Suprapubic skin (tissue), 4 donors: ENCODE results near the gene RASGRP3.

Source experiments
- EP300 ChIP-seq: sonication (generic); formaldehyde crosslinking; IDR thresholded peaks from one replicate; pipeline ENCODE4 v1.6.1; 2017; ENCODE audit warnings: antibody characterized with exemption
- POLR2A ChIP-seq, 2 donors: fragments of 450-650 bp; IDR thresholded peaks; one replicate each; pipeline ENCODE4 v1.6.1; 2017; ENCODE audit warnings: antibody characterized with exemption in 2 of 2, mild to moderate bottlenecking in 2 of 2, moderate library complexity in 2 of 2
- POLR2AphosphoS5 ChIP-seq, 3 donors: sonication (generic); formaldehyde crosslinking; IDR thresholded peaks; one replicate each; pipeline ENCODE4 v1.6.1; 2017; ENCODE audit warnings: antibody characterized with exemption in 3 of 3
- TF ChIP-seq, protein P1 (sequence below), 2 donors: fragments of 200-600 bp in 1 of 2; fragments of 450-650 bp in 1 of 2; sonication (generic) in 1 of 2; IDR thresholded peaks; one replicate each; pipeline ENCODE4 v1.5.1; 2016 to 2019; ENCODE audit warnings: antibody characterized with exemption in 2 of 2, mild to moderate bottlenecking in 1 of 2, moderate library complexity in 1 of 2

DNA sequence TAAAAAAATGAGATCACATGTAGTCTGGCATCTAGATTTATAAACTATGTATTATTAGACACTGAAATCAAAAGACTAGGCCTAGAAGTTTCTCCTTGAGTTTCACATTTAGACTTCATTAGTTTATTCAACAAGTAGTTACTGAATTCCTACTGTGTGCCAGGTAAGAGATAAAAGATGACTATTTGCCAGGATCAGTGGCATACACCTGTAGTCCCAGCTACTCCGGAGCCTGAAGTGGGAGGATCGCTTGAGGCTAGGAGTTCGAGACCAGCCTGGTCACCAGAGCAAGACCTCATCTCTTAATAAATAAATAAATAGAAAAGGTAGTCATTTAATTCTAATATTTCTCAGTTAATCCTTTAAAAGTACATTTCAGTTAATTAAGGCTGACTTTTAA lies 120.6 kb downstream of the RASGRP3 start:
- TF ChIP-seq POLR2AphosphoS5 (IDR thresholded peaks at IDR 0.05) = no peak
- TF ChIP-seq, protein P1, sequence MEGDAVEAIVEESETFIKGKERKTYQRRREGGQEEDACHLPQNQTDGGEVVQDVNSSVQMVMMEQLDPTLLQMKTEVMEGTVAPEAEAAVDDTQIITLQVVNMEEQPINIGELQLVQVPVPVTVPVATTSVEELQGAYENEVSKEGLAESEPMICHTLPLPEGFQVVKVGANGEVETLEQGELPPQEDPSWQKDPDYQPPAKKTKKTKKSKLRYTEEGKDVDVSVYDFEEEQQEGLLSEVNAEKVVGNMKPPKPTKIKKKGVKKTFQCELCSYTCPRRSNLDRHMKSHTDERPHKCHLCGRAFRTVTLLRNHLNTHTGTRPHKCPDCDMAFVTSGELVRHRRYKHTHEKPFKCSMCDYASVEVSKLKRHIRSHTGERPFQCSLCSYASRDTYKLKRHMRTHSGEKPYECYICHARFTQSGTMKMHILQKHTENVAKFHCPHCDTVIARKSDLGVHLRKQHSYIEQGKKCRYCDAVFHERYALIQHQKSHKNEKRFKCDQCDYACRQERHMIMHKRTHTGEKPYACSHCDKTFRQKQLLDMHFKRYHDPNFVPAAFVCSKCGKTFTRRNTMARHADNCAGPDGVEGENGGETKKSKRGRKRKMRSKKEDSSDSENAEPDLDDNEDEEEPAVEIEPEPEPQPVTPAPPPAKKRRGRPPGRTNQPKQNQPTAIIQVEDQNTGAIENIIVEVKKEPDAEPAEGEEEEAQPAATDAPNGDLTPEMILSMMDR (IDR thresholded peaks at IDR 0.05) = no peak
- no peak for TF ChIP-seq EP300
- no peak for TF ChIP-seq POLR2A (IDR thresholded peaks at IDR 0.05)
